ENCODE results near the gene ANKRD6.

ANKRD6 gene

DNA sequence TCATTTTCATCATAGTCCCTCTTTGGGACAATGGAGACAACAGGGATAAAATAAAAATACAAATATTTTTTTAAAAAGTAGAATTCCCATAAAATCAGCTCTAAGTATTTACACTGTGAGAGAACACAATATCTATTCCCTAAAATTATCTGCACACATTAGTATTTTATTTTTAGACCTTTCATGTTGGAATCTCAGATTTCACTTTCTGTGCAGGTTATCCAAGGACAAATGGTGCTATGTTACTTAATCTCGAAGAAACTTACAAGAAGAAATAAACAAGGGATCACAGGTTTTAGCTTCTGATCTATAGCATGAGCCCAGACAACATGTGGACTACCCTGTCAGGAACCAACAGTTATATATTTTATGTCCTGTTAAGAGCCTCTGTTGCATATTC is 228.6 kb downstream of the ANKRD6 start:
- DNase-seq = no peak

DNA sequence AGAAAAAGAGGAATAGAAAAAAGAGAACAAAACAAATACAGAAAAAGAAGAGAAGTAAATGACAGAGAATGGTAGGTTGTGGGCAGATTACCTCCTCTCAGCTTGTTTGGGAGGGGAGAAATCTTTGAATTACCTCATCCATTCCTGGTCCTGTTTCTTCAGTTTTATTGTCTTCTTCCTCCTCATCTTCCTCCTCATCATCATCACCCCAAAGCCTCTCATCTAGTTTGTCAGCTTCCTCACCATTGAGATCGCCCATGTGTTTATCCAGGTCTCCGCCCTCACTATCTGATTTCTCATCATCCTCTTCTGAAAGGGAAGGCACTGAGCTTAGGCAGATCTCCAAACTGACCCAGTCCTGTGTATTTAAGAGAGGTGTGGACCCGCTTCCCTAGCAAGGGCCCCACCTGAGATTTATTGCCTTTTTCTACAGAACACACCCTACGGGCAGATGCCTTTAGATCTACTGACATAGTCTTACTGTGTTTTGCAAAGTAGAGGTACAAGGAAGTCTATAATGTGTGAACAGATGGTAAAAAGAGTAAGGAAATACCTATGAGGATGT is 229.8 kb downstream of the ANKRD6 start:
- DNase-seq = no peak

DNA sequence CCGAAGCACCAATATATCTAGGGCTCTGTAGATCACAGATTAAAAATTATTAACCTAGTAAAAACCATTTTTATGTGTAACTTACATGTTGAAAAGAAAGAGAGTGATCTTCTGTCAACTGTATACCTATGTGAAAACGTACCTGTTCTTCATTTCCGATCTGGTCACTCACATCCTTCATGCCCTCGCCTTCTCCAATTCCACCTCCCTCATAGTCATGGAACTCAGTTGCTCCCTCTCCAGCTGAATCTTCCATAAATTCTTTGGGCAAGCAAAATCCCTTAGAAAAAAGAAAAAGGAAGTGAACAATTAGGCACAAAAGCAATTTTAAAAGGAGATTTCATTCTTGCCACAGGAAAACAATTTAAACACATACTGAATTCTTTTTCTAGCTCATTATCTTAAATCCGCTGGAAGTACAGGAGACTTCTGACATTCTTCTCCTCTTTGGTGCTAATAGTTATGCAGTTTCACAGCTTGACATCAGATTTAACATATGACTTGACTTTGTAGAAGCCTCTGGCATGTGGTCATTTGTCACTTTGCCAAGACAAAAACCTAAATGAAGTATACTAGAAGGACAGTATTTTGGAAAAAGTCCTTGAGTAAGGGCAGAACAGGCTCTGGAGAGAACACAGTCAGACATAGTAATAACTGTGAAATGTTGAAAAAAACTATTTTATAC is 235.1 kb downstream of the ANKRD6 start:
- no peak for DNase-seq

DNA sequence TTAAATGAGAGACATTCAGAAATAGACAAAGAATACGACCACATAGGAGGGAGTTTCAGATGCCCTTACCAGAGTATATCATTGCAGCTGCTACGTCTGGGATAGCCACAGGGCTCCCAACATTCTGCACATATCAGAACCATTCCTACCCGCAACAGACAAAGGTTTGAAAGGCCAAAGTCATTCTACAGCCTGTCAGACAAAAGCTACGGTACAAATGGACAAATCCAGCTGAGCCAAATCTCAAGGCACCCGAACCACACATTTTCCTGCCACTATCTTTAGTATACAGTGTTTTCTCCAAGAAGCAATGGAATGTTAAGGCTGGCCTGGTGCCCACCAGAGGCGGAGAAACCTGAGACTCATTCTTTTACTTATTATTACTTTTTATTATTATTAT is 236.1 kb downstream of the ANKRD6 start:
- no peak for DNase-seq

DNA sequence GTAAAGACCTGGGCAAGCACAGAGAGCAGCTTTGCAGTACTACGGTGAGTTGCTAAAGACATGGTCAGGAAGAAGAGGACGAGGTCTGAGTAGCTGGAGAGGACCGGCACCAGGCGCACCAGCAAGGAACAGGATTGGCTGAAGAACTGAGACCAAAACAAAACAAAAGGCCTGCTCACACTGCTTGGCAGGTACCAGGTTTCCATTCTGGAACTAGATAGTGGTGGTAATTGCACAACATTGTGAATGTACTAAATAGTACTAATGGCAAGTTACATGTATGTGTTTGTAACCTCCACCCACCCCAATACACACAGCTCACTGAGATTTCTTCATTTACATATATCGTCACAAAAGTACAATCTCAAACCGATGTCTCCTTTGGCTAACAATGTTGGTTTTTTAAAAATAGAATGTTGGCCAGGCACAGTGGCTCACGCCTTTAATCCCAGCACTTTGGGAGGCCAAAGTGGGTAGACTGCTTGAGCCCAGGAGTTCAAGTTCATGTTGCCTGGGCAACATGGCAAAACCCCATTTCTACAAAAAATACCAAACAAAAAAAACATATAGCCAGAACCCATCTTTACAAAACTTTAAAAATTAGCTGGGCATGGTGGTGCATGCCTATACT is 238.1 kb downstream of the ANKRD6 start:
- no peak for DNase-seq

DNA sequence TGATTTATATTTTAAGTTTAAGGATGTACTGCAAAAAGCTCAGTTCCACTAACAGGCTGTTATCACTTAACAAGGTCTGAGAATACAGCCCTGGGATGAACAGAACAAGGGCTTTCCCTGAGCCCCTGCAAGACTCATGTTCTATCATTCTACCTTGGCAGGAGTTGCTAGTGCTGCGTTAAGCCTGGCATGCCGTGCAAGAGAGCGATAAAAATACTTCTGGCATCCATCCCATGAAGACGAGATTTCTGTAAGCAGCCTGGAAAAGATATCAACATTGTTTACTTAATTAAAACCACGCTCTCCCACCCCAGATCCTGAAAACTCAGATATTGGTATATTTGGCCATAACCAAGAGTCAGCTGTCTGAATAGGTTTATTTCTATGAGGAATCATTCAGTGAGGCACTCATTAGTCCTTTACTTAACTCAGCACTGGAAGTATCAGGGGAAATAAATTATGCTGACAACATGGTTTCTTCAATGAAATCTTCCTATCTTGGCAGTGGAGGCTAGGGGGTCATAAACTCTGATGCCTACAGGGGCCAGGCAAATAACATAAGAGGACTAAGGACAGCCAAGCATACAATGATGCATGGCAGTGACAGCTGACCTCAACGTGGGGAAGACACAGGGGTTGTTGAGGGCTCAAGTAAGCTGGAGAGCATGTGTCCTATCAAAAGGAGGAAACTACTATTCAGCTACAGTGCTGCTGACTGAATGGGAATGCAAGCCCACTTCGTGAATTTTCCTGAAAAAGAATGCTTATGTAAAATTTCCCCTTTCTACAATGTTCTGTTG is 243.2 kb downstream of the ANKRD6 start:
- DNase-seq = no peak

DNA sequence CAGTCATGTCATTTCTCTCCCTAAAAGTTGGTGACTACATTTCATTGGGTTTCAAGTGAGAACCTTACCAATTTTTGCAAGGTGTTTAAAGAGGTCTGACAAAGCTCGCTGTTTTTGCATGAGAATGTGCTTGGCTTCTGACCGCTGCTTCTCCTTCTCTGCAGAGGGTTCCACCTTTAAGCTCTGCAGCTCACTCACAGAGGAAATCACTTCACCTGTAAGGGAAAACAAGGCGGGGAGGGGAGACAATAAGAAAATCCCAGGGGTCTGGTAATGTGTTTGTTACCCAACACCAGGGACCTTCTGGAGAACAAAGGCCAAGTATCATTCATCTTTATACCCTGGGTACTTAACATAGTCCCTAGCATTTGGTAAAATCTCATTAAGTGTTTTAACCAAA is 245.6 kb downstream of the ANKRD6 start:
- DNase-seq = no peak

DNA sequence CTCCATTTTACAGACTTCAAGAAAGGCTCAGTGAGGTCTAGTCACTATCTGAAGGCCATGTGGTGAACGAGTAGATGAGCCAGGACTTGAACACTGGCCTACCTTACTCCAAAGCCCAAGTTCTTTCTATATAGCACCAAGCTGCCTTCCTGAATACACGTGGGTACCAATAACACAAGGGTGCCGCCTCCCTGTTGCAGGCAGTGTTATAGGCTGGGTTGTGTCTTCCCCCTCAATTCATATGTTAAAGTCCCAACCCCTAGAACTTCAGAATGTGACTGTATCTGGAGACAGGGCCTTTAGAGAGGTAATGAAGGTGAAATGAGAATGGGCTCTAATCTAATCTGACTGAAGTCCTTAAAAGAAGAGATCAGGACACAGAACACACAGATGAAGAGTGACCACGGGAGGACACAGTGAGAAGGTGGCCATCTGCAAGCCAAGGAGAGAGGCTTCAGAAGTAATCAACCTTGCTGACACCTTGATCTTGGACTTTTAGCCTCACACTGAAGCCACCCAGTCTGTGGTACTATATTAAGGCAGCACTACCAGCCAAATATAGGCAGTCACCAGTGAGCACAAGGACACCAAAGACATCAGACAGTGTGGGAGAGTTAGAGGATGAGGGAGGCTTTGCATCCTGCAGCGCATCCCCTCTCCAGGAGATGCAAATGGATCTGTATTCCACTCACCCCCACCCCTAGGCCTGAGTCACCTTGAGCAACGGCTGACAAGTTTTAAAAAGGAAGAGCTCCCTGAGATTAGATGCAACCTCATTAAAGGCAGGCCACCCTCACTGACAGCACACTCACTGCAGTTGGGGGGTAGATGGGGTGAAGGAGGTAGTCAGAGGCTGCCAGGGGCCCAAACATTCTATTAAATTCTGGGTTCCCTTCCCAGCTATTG is 246.5 kb downstream of the ANKRD6 start:
- DNase-seq = no peak

DNA sequence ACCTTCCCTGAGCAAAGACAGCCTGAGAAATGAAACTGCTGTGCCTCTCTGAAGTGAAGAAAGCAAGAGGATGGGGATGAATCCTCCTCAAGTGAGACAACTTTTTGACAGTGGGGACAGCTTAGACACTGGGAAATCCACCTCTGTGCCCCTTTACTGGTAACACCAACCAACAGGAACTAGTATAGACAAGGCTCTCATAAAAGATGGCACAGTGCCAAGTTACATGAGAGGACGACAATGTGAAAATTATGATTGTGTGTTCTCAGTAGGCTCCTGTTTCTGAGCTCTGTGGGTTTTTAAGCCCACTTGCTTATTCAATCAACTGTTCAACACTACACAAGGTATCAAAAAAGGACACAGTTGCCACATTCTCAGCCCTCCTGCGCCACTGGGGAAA is 247.2 kb downstream of the ANKRD6 start:
- DNase-seq = no peak

DNA sequence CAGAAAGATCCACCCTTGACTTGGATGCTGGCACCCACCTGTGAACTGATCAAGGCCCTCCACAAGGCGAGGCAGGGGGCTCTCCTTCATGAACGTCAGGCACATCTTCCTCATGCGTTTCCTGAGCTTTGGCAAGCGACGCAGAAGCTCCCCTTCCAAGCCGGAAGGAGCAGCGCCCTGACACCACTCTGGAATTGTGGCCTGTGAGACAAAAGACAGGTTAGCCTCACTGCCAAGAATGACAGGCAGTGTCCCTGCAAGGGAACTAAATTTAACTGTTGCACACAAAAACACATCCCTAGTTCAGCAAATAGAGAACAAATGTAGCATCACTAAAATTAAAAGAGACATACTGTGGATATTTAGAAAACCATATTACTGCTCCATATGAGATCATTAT is 247.6 kb downstream of the ANKRD6 start:
- DNase-seq = no peak

DNA sequence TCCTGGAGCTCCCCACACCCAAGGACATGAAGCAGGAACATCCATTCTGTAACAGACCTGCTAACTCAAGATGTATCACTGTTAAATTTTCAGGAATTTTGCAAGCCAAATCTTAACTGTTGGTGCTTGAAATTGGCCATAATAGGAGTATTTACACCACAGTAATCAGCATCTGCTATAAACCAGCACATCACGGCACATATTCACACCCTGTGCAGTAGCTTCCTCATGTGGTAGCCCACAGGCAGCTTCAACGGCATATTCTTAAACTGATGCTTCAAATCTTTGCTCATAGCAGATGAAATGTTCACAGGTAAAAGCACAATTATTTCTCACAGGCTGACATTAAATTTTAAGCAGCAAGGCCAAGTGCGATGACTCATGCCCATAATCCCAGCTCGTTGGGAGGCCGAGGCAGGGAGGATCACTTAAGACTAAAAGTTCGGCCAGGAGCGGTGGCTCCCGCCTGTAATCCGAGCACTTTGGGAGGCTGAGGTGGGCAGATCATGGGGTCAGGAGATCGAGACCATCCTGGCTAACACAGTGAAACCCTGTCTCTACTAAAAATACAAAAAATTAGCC is 249.1 kb downstream of the ANKRD6 start:
- DNase-seq = no peak

DNA sequence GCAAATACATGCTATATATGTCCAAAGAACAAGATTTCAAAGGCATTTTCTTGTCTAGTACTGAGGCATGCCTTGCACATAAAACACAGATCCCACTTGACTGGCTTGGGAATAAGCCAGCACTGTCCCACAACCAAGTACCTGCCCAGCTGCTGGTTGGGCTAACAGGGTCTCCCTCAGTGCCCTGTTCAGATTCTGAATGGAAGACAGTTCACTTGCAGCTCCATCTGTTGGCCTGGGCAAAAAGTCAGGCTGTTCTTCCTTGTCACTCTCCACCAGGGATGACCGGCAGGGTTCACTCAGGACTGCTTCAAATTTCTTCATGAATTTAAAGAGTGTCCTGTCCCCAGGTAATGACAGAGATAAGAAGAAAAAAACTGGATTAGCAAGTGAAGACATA is 250.0 kb downstream of the ANKRD6 start:
- DNase-seq = no peak

Data from NCI-H510A (cell line).